ENCODE data around the gene LIPT2. TPM values are rescaled to one million over a fixed set of nuclear protein-coding genes. Genes with fewer than 3 reads are reported as not detected.
"Not testable (repeated sequence)": the region's sequence is repeated elsewhere in the genome, so short reads cannot be mapped to it uniquely, and the experiment has no call there.

The LIPT2 gene
- total RNA-seq, 6 experiments from 2014 or later: 0.63 to 2.0 (median 1.3) TPM

GRCh38 chr11:74522776-74523175, 29.3 kb upstream of the LIPT2 start:
- TF ChIP-seq, protein P1, sequence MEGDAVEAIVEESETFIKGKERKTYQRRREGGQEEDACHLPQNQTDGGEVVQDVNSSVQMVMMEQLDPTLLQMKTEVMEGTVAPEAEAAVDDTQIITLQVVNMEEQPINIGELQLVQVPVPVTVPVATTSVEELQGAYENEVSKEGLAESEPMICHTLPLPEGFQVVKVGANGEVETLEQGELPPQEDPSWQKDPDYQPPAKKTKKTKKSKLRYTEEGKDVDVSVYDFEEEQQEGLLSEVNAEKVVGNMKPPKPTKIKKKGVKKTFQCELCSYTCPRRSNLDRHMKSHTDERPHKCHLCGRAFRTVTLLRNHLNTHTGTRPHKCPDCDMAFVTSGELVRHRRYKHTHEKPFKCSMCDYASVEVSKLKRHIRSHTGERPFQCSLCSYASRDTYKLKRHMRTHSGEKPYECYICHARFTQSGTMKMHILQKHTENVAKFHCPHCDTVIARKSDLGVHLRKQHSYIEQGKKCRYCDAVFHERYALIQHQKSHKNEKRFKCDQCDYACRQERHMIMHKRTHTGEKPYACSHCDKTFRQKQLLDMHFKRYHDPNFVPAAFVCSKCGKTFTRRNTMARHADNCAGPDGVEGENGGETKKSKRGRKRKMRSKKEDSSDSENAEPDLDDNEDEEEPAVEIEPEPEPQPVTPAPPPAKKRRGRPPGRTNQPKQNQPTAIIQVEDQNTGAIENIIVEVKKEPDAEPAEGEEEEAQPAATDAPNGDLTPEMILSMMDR (IDR thresholded peaks at IDR 0.05): no peak
- Mint-ChIP-seq H3K27ac (no peak overlapping the region), H3K27me3 (ENCODE audit: insufficient read depth) (peaks cover 36% of the 10 kb centered on the region), H3K4me3 (no peak overlapping the region), H3K4me1 (ENCODE audit: low read depth) (no peaks in the 10 kb centered on the region), H3K9me3 (no peaks in the 10 kb centered on the region), H3K36me3 (ENCODE audit: low read depth) (no peaks in the 10 kb centered on the region)
- DNase-seq: no peak

DNA sequence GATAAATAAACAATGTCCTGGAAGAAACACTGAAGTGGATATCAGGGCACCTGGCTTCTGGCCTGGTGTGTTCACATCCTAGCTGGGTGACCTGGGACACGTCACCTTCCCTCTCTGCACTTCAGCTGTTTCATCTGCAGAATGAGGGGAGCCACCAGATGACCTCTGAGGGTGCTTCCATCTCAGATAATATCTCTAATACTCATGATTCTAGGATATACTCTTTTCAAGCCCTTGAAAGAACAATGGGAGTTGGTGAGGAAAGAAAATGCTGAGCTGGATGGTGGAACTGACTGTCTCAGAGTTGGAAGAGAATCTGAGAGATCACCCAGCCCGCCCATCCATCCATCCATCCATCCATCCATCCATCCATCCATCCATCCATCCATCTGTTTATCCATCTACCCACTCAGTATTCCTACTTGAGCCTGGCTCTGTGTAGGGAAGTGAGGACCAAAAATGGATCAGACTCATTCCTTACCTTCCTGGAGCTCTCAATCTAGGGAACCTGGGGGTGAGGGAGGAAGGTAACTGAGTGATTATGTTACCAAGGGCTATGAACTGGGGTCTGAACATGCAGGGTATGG, 28.2 kb upstream of the LIPT2 start:
- Mint-ChIP-seq H3K4me3 (no peak overlapping the region), H3K27ac (no peak overlapping the region), H3K9me3 (no peaks in the 10 kb centered on the region), H3K27me3 (ENCODE audit: insufficient read depth) (peaks cover 44% of the 10 kb centered on the region), H3K36me3 (ENCODE audit: low read depth) (no peaks in the 10 kb centered on the region), H3K4me1 (ENCODE audit: low read depth) (no peaks in the 10 kb centered on the region)
- TF ChIP-seq, protein P1 (IDR thresholded peaks at IDR 0.05): no peak
- no peak for DNase-seq

DNA sequence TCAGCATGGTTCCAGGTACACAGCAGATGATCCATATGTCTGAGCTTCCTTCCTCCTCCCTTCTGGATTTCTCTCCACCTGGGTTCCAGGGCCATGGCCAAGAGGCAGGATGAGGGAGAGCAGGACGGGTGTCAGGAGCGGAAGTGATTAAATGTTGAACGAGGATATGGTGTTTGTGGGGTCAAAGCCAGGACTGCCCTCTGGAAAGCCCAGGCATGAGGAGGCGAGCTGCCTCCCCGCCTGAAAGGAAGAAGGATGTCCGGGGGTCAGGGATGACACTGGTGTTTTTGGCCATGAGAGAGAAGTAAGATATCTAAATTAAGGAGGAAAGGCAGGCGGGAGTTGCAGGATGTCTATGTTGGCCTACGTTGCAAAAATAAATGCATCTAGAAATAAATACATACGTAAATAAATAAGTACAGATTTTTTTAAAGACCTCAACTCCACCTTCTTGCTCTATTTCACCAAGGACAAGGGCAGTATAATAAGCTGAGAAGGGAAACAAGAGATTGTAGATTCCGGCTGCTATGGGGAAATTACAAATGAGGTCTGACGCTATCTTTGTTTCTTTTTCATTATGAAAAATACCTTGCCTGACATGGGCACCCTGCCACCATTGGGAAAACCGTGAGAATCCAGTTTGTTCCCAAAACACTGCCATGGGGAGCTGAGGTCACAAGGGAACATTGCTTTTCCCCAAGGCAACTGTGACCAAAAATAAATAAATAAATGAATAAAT, 27.6 kb upstream of the LIPT2 start:
- DNase-seq: no peak
- Mint-ChIP-seq H3K27me3 (ENCODE audit: insufficient read depth) (peaks cover 44% of the 10 kb centered on the region), H3K27ac (no peak overlapping the region), H3K4me3 (no peak overlapping the region), H3K36me3 (ENCODE audit: low read depth) (no peaks in the 10 kb centered on the region), H3K4me1 (ENCODE audit: low read depth) (no peaks in the 10 kb centered on the region), H3K9me3 (no peaks in the 10 kb centered on the region)
- TF ChIP-seq, protein P1 (IDR thresholded peaks at IDR 0.05): no peak

DNA sequence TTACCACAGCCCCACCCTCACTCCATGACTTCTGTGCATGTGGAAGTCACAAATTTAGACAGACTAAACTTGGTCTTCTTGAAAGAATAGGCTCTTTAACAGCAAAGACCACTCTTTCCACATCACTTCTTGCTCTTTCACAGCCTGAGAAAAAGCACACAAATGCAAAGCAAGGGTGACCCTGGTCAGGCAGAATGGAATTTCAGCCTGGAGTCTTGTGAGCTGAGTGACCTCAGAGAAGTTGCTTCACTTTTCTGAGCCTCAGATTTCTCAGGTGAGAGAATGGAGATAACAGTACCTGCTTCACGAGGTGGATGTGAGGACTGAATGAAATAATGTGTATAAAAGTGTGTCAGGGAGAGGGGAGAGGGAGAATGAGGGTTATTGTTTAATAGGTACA, 26.8 kb upstream of the LIPT2 start:
- no peaks in the 10 kb centered on the region for H3K4me1 Mint-ChIP-seq (ENCODE audit: low read depth)
- TF ChIP-seq, protein P1 (IDR thresholded peaks at IDR 0.05): no peak
- peaks cover 48% of the 10 kb centered on the region for H3K27me3 Mint-ChIP-seq (ENCODE audit: insufficient read depth)
- no peak overlapping the region for H3K27ac Mint-ChIP-seq
- no peak overlapping the region for H3K4me3 Mint-ChIP-seq
- no peaks in the 10 kb centered on the region for H3K36me3 Mint-ChIP-seq (ENCODE audit: low read depth)
- no peaks in the 10 kb centered on the region for H3K9me3 Mint-ChIP-seq
- DNase-seq: no peak

DNA sequence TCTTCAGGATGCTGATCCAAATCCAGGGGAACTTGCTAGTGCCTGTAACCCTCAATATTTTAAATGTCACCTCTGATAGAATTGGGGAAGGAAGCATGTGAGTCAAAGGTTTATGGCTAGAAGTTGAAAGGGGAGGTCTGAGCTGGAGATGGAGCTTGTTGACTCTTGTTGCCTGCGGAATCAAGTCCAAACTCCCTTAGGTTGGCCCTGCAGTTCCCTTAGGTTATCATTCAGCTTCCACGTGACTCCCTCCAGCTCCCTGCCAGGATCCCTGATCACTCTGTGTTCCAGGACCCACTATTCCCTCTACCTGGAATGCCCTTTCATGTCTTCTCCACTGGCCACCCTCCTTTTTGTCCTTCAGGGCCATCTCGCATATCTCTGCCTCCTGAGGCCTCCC, 26.2 kb upstream of the LIPT2 start:
- TF ChIP-seq, protein P1 (IDR thresholded peaks at IDR 0.05): no peak
- Mint-ChIP-seq H3K4me3 (no peak overlapping the region), H3K36me3 (ENCODE audit: low read depth) (no peaks in the 10 kb centered on the region), H3K4me1 (ENCODE audit: low read depth) (no peaks in the 10 kb centered on the region), H3K9me3 (no peaks in the 10 kb centered on the region), H3K27ac (no peak overlapping the region), H3K27me3 (ENCODE audit: insufficient read depth) (peaks cover 46% of the 10 kb centered on the region)
- DNase-seq: no peak

DNA sequence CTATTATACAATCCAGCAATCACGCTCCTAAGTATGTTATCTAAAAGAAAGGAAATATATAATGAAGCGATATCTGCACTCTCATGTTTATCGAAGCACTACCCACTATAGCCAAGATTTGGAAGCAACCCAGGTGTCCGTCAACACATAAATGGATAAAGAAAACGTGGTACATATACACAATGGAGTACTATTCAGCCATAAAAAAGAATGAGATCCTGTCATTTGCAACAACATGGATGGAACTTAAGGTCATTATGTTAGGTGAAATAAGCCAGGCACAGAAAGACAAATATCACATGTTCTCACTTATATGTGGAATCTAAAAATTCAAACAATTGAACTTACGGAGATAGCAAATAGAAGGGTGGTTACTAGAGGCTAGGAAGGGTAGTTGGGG, 24.1 kb upstream of the LIPT2 start:
- peaks cover 53% of the 10 kb centered on the region for H3K27me3 Mint-ChIP-seq (ENCODE audit: insufficient read depth)
- H3K9me3 Mint-ChIP-seq: not testable (repeated sequence)

More for the DNA sequence above, 24.1 kb upstream of the LIPT2 start:
- not testable (repeated sequence) for H3K36me3 Mint-ChIP-seq (ENCODE audit: low read depth); DNase-seq; H3K27ac Mint-ChIP-seq; H3K4me3 Mint-ChIP-seq; H3K4me1 Mint-ChIP-seq (ENCODE audit: low read depth)
